T-helper 1 cell (primary cell): ENCODE measurements around the gene UNC13D.
"Not testable (repeated sequence)": the region's sequence is repeated elsewhere in the genome, so short reads cannot be mapped to it uniquely, and the experiment has no call there.

Experiments used
- DNase-seq, 5 donors: peaks; one replicate each; pipeline ENCODE4 v3.0.0-alpha.2; 2012 to 2020

The UNC13D gene

GRCh38 chr17:75819116-75819515, 25.1 kb downstream of the UNC13D start:
- DNase-seq, result no peak

- DNase-seq, result no peak
Measured at GRCh38 chr17:75818326-75818885, 25.8 kb downstream of the UNC13D start.

- DNase-seq, result no peak
Measured at GRCh38 chr17:75817571-75817970, 26.6 kb downstream of the UNC13D start.

- DNase-seq, result no peak
Measured at GRCh38 chr17:75816693-75817092, 27.5 kb downstream of the UNC13D start.

- DNase-seq, result no peak
Measured at GRCh38 chr17:75815399-75815798, 28.8 kb downstream of the UNC13D start.

- no peak for DNase-seq
Measured at GRCh38 chr17:75814900-75815373, 29.3 kb downstream of the UNC13D start.

GRCh38 chr17:75814021-75814395, 30.2 kb downstream of the UNC13D start:
- DNase-seq, result no peak

GRCh38 chr17:75813081-75814020, 30.9 kb downstream of the UNC13D start:
- no peak for DNase-seq

GRCh38 chr17:75812096-75813013, 31.8 kb downstream of the UNC13D start:
- DNase-seq, result no peak

GRCh38 chr17:75811174-75811573, 33.0 kb downstream of the UNC13D start:
- no peak for DNase-seq

GRCh38 chr17:75810756-75811155, 33.4 kb downstream of the UNC13D start:
- not testable (repeated sequence) for DNase-seq

GRCh38 chr17:75810216-75810615, 34.0 kb downstream of the UNC13D start:
- no peak for DNase-seq

GRCh38 chr17:75809631-75810111, 34.5 kb downstream of the UNC13D start:
- no peak for DNase-seq

- DNase-seq, result no peak
Measured at GRCh38 chr17:75808905-75809621, 35.1 kb downstream of the UNC13D start.

GRCh38 chr17:75808549-75808904, 35.7 kb downstream of the UNC13D start:
- DNase-seq, result no peak

GRCh38 chr17:75807861-75808260, 36.3 kb downstream of the UNC13D start:
- no peak for DNase-seq

GRCh38 chr17:75806822-75807500, 37.2 kb downstream of the UNC13D start:
- DNase-seq, result no peak

- DNase-seq, result no peak
Measured at GRCh38 chr17:75803883-75804282, 40.3 kb downstream of the UNC13D start.

- no peak for DNase-seq
Measured at GRCh38 chr17:75799402-75799801, 44.8 kb downstream of the UNC13D start.

- DNase-seq, result no peak
Measured at GRCh38 chr17:75795820-75796607, 48.2 kb downstream of the UNC13D start.

GRCh38 chr17:75793460-75793859, 50.7 kb downstream of the UNC13D start:
- no peak for DNase-seq
